ENCODE measurements around the gene TIMM10B. TPM values are rescaled to one million over a fixed set of nuclear protein-coding genes. Genes with fewer than 3 reads are reported as not detected.

Gene TIMM10B
- total and polyA plus RNA-seq, 9 of the 15 experiments (the other 6 are each of a cell fraction or from before 2014, with no cell fraction given): 43.2 to 163 (median 57.0) TPM

DNA sequence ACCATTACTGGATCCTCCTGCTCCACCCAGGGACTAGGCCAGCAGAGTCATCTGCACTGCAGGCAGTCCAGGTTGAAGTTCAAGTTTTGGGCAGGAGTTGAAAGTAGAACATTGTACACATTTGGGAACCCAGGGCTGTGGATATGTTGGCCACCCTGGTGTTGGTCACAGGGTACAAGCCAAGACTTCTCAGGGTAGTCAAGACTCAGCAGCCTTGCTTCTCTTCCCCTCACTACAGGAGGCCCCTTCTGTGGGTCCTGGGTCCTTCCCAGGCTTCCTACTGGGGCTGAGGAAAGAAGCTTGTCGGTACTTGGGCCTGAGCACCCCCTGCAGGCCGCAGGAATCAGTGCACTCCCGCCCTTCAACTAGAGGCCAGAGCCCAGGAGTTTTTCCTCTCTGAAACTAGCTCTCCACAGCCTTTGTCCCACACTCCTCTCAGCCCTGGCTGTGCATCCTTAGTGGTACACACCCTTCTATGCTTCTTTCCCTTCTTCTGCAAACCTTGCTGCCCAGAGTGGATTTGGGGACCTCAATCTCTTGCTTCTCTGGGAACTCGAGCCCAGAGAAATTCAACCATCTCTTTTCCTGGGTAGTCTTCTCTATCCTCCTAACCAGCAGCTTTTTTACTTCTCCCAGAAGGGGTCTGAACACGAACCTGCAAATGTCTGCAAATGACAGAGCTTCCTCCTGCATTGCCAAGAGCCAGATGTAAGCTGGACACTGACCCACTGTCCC is 37.9 kb upstream of the TIMM10B start (continued):
- TF ChIP-seq, protein P1, sequence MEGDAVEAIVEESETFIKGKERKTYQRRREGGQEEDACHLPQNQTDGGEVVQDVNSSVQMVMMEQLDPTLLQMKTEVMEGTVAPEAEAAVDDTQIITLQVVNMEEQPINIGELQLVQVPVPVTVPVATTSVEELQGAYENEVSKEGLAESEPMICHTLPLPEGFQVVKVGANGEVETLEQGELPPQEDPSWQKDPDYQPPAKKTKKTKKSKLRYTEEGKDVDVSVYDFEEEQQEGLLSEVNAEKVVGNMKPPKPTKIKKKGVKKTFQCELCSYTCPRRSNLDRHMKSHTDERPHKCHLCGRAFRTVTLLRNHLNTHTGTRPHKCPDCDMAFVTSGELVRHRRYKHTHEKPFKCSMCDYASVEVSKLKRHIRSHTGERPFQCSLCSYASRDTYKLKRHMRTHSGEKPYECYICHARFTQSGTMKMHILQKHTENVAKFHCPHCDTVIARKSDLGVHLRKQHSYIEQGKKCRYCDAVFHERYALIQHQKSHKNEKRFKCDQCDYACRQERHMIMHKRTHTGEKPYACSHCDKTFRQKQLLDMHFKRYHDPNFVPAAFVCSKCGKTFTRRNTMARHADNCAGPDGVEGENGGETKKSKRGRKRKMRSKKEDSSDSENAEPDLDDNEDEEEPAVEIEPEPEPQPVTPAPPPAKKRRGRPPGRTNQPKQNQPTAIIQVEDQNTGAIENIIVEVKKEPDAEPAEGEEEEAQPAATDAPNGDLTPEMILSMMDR (IDR thresholded peaks at IDR 0.05 in 2 of 3, conservative IDR thresholded peaks at IDR 0.05 in 1 of 3; ENCODE audit: insufficient read depth in 2 of 3, low read depth in 1 of 3, low read length in 3 of 3): peak; percentile 86 to 92 (median 86)
- TF ChIP-seq FOXK2 (conservative IDR thresholded peaks at IDR 0.05 in 1 of 2, IDR thresholded peaks at IDR 0.05 in 1 of 2; ENCODE audit: low read depth in 2 of 2) (no peak), CREM (IDR thresholded peaks at IDR 0.05; ENCODE audit: low read depth) (0 out of 2 replicates have a peak, but pooled peaks have one; percentile 17), SMARCA5 (IDR thresholded peaks at IDR 0.05) (no peak), ILF3 (IDR thresholded peaks at IDR 0.05; ENCODE audit: borderline replicate concordance) (no peak)
- TF ChIP-seq, protein P2, sequence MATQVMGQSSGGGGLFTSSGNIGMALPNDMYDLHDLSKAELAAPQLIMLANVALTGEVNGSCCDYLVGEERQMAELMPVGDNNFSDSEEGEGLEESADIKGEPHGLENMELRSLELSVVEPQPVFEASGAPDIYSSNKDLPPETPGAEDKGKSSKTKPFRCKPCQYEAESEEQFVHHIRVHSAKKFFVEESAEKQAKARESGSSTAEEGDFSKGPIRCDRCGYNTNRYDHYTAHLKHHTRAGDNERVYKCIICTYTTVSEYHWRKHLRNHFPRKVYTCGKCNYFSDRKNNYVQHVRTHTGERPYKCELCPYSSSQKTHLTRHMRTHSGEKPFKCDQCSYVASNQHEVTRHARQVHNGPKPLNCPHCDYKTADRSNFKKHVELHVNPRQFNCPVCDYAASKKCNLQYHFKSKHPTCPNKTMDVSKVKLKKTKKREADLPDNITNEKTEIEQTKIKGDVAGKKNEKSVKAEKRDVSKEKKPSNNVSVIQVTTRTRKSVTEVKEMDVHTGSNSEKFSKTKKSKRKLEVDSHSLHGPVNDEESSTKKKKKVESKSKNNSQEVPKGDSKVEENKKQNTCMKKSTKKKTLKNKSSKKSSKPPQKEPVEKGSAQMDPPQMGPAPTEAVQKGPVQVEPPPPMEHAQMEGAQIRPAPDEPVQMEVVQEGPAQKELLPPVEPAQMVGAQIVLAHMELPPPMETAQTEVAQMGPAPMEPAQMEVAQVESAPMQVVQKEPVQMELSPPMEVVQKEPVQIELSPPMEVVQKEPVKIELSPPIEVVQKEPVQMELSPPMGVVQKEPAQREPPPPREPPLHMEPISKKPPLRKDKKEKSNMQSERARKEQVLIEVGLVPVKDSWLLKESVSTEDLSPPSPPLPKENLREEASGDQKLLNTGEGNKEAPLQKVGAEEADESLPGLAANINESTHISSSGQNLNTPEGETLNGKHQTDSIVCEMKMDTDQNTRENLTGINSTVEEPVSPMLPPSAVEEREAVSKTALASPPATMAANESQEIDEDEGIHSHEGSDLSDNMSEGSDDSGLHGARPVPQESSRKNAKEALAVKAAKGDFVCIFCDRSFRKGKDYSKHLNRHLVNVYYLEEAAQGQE (IDR thresholded peaks at IDR 0.05; ENCODE audit: borderline replicate concordance): peak; percentile 69
- TF ChIP-seq, protein P2 (CRISPR knock-in tag; IDR thresholded peaks at IDR 0.05; ENCODE audit: low read depth): no peak
- TF ChIP-seq, protein P3, sequence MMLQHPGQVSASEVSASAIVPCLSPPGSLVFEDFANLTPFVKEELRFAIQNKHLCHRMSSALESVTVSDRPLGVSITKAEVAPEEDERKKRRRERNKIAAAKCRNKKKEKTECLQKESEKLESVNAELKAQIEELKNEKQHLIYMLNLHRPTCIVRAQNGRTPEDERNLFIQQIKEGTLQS (IDR thresholded peaks at IDR 0.05): no peak
- TF ChIP-seq, protein P3 (CRISPR knock-in tag; conservative IDR thresholded peaks at IDR 0.05): no peak
- TF ChIP-seq, protein P4, sequence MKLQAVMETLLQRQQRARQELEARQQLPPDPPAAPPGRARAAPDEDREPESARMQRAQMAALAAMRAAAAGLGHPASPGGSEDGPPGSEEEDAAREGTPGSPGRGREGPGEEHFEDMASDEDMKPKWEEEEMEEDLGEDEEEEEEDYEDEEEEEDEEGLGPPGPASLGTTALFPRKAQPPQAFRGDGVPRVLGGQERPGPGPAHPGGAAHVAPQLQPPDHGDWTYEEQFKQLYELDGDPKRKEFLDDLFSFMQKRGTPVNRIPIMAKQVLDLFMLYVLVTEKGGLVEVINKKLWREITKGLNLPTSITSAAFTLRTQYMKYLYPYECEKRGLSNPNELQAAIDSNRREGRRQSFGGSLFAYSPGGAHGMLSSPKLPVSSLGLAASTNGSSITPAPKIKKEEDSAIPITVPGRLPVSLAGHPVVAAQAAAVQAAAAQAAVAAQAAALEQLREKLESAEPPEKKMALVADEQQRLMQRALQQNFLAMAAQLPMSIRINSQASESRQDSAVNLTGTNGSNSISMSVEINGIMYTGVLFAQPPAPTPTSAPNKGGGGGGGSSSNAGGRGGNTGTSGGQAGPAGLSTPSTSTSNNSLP (IDR thresholded peaks at IDR 0.05; ENCODE audit: borderline replicate concordance, low read depth, low read length): no peak
- TF ChIP-seq, protein P5, sequence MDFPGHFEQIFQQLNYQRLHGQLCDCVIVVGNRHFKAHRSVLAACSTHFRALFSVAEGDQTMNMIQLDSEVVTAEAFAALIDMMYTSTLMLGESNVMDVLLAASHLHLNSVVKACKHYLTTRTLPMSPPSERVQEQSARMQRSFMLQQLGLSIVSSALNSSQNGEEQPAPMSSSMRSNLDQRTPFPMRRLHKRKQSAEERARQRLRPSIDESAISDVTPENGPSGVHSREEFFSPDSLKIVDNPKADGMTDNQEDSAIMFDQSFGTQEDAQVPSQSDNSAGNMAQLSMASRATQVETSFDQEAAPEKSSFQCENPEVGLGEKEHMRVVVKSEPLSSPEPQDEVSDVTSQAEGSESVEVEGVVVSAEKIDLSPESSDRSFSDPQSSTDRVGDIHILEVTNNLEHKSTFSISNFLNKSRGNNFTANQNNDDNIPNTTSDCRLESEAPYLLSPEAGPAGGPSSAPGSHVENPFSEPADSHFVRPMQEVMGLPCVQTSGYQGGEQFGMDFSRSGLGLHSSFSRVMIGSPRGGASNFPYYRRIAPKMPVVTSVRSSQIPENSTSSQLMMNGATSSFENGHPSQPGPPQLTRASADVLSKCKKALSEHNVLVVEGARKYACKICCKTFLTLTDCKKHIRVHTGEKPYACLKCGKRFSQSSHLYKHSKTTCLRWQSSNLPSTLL (IDR thresholded peaks at IDR 0.05): no peak
